Stimulated activated memory B cell treated with anti-CD40 and anti-IgM and Interleukin-4, amounts not matched to agents 10 μg/mL and 1 μg/mL and 100 μg/mL, for 72 hours (primary cell): ENCODE measurements around the gene MARK4.
"Not testable (repeated sequence)": the region's sequence is repeated elsewhere in the genome, so short reads cannot be mapped to it uniquely, and the experiment has no call there.

Source experiments
- ATAC-seq: fragments of 150-1000 bp; cut with Tn5 transposase; 2 replicates; pipeline ENCODE4 v1.10.0; 2021
- H3K27ac Mint-ChIP-seq: one replicate; pipeline ENCODE4 v1.8.0; 2022; ENCODE audit warnings: mild to moderate bottlenecking, mixed read lengths
- H3K27me3 Mint-ChIP-seq: one replicate; pipeline ENCODE4 v1.8.0; 2022; ENCODE audit warnings: mixed read lengths
- H3K36me3 Mint-ChIP-seq: one replicate; pipeline ENCODE4 v1.8.0; 2022; ENCODE audit warnings: mixed read lengths
- H3K4me1 Mint-ChIP-seq: one replicate; pipeline ENCODE4 v1.8.0; 2022; ENCODE audit warnings: mixed read lengths
- H3K4me3 Mint-ChIP-seq: one replicate; pipeline ENCODE4 v1.8.0; 2022; ENCODE audit warnings: mild to moderate bottlenecking, moderate library complexity, mixed read lengths
- H3K9me3 Mint-ChIP-seq: one replicate; pipeline ENCODE4 v1.8.0; 2022; ENCODE audit warnings: mixed read lengths

MARK4 gene

DNA sequence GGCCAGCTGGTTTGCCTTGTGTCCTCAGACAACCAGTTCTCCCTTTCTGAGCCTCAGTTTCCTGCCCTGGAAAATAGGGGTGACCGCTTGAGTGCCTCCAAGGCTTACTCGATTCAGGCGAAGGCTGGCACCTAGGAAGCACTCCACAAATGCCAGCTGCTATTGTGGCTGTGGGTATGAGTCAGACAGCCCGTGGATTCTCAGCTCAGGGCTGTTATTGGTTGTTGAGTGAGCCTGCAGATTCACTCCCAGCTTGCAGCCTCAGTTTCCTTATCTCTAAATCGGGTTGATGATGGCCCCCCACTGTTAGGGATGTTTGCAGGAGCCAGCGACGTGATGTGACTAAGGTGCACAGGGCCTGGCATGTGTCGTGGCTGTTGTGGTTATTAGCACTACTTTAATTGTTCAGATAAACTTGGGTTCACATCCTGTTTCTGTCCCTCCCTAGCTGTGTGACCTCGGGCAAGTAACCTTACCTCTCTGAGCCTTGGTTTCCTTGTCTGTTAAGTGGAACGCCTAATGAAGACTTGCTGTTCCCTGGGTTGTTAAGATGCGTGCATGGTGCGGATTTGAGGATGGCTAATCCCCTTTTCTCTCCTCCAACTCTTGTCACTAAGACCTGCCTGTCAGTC, 2.4 kb downstream of the MARK4 start:
- Mint-ChIP-seq H3K4me1 (peaks cover 58% of the 10 kb centered on the region), H3K27ac (peak overlapping the region; percentile 80)

DNA sequence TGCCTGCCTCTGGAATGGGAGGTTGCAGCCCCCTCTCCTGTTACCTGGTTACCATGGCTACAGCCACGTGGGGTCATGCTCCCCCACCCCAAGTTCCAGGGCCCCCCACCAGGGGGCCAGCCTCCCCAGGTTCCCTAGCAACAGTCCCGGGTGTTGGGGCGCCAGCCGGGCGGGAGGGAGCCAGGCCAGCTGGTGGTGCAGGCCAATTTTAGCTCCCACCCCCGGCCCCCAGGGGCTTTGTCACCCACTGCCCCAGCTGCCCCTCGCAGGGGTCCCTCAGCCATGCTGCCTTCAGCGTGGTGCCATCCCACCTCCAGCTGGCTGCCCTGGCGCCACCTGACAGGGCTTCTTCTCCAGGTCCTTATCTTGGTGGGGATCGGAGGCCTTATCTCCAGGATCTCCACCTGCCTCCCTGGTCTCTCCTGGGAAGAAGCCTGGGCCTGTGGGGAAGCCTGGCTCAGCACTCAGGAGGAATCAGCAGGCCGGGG, 3.0 kb downstream of the MARK4 start:
- Mint-ChIP-seq H3K27me3 (no peaks in the 10 kb centered on the region), H3K36me3 (no peaks in the 10 kb centered on the region), H3K4me3 (no peak overlapping the region), H3K4me1 (peaks cover 54% of the 10 kb centered on the region), H3K9me3 (no peaks in the 10 kb centered on the region), H3K27ac (peak overlapping the region; percentile 80)
- ATAC-seq: no peak

More for the DNA sequence above, 2.4 kb downstream of the MARK4 start:
- H3K4me3 Mint-ChIP-seq: peak overlapping the region; percentile 85
- H3K27me3 Mint-ChIP-seq: no peaks in the 10 kb centered on the region
- H3K9me3 Mint-ChIP-seq: no peaks in the 10 kb centered on the region
- no peaks in the 10 kb centered on the region for H3K36me3 Mint-ChIP-seq
- ATAC-seq: no peak

DNA sequence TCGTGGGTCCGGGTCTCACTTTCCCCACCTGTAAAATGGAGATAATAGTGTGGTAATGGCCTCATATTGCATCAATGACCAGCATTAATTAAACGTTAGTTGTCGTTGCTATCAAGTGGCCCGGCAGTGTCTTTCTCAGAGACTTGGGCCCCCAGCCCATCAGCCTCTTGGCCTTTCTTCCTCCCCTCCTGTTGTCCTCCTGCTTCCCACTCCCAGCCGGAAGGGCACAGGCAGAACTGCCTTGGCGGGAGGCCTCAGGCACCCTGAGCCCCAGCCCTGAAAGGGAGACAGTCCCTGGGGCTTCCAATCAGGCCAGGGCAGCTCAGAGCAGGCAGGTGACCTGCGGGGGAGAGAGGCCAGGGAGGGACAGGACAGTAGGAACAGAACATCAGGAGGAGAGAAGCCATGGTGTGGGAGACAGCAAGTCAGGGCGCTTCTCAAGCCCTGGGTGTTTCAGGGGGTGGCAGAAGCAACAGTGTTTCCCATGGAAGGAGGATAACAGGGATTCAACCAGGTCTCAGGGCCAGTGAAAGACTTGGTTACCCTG, 4.6 kb downstream of the MARK4 start:
- no peaks in the 10 kb centered on the region for H3K36me3 Mint-ChIP-seq
- no peak for ATAC-seq
- no peak overlapping the region for H3K27ac Mint-ChIP-seq
- no peaks in the 10 kb centered on the region for H3K27me3 Mint-ChIP-seq
- H3K9me3 Mint-ChIP-seq: no peaks in the 10 kb centered on the region
- no peak overlapping the region for H3K4me3 Mint-ChIP-seq
- H3K4me1 Mint-ChIP-seq: peaks cover 51% of the 10 kb centered on the region

- no peak for ATAC-seq
These were observed 5.8 kb downstream of the MARK4 start for GRCh38 chr19:45256836-45257235.

DNA sequence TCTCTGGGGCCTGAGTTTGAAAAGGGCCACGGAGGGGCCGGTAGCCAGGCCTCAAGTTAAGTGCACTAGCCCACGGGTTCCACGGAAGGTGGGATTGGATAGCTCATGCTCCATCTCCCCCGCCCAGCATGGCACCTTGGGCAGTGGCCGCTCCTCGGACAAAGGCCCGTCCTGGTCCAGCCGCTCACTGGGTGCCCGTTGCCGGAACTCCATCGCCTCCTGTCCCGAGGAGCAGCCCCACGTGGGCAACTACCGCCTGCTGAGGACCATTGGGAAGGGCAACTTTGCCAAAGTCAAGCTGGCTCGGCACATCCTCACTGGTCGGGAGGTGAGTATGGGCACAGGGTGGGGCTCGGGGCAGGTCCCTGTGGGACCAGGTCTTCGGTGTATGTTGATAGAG, 7.8 kb downstream of the MARK4 start:
- Mint-ChIP-seq H3K27me3 (no peaks in the 10 kb centered on the region), H3K36me3 (no peaks in the 10 kb centered on the region), H3K27ac (no peak overlapping the region), H3K4me3 (no peak overlapping the region), H3K4me1 (peaks cover 26% of the 10 kb centered on the region), H3K9me3 (no peaks in the 10 kb centered on the region)
- no peak for ATAC-seq

More at GRCh38 chr19:45256836-45257235, 5.8 kb downstream of the MARK4 start:
- Mint-ChIP-seq H3K4me3 (no peak overlapping the region), H3K36me3 (no peaks in the 10 kb centered on the region), H3K4me1 (peaks cover 47% of the 10 kb centered on the region), H3K27me3 (no peaks in the 10 kb centered on the region), H3K27ac (no peak overlapping the region), H3K9me3 (no peaks in the 10 kb centered on the region)

DNA sequence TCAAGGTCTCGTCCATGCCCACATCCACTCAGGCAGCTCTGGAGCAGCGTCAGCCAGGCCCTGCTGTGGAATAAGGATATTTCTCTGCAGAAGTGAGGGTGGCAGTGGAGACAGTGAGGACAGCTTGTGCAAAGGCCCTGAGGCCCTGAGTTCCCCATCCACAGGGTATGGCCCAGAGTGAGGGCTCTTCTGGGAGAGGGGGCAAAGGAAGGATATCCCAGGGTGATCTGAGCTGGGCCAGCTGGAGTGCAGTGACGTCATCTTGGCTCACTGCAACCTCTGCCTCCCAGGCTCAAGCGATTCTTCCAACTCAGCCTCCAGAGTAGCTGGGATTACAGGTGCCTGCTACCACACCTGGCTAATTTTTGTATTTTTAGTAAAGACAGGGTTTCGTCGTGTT, 11.5 kb downstream of the MARK4 start:
- H3K9me3 Mint-ChIP-seq: no peaks in the 10 kb centered on the region
- ATAC-seq: no peak

GRCh38 chr19:45263013-45263412, 11.9 kb downstream of the MARK4 start:
- peaks cover 12% of the 10 kb centered on the region for H3K4me1 Mint-ChIP-seq
- no peaks in the 10 kb centered on the region for H3K9me3 Mint-ChIP-seq
- H3K27me3 Mint-ChIP-seq: no peaks in the 10 kb centered on the region
- no peak overlapping the region for H3K4me3 Mint-ChIP-seq
- peaks cover 11% of the 10 kb centered on the region for H3K36me3 Mint-ChIP-seq
- no peak for ATAC-seq
- no peak overlapping the region for H3K27ac Mint-ChIP-seq

More for the DNA sequence above, 11.5 kb downstream of the MARK4 start:
- no peak overlapping the region for H3K4me3 Mint-ChIP-seq
- peaks cover 12% of the 10 kb centered on the region for H3K4me1 Mint-ChIP-seq
- no peak overlapping the region for H3K27ac Mint-ChIP-seq
- peaks cover 11% of the 10 kb centered on the region for H3K36me3 Mint-ChIP-seq
- H3K27me3 Mint-ChIP-seq: no peaks in the 10 kb centered on the region

DNA sequence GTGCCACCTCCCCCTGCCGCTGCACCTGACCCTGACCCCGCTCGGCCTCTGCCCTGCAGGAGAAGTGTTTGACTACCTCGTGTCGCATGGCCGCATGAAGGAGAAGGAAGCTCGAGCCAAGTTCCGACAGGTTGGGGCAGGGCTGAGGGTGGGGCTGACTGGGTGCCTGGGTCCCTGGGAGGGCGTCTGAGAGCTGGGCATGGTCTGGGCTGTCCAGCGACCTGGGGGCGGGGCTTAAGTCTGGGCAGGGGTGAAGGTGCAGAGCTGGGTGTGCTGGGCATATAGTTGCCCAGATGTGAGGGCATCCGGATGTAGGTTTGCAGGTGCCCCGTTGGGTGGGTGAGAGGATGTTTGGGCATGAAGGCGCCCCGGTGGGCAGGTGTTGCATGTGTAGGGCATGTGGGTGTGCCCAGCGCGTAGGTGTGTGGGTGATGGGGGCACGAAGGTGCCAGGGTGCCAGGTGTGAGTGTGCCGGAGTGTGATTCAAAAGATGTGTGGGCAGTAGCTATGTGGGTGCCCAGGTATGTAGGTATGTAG, 13.8 kb downstream of the MARK4 start:
- H3K27ac Mint-ChIP-seq: no peak overlapping the region
- peaks cover 16% of the 10 kb centered on the region for H3K36me3 Mint-ChIP-seq
- H3K4me1 Mint-ChIP-seq: peaks cover 12% of the 10 kb centered on the region
- H3K27me3 Mint-ChIP-seq: no peaks in the 10 kb centered on the region
- ATAC-seq: no peak
- H3K9me3 Mint-ChIP-seq: no peaks in the 10 kb centered on the region
- H3K4me3 Mint-ChIP-seq: no peak overlapping the region

- no peak overlapping the region for H3K27ac Mint-ChIP-seq
- H3K9me3 Mint-ChIP-seq: no peaks in the 10 kb centered on the region
- H3K36me3 Mint-ChIP-seq: peaks cover 16% of the 10 kb centered on the region
- no peak for ATAC-seq
- no peaks in the 10 kb centered on the region for H3K27me3 Mint-ChIP-seq
- H3K4me3 Mint-ChIP-seq: no peak overlapping the region
- peaks cover 12% of the 10 kb centered on the region for H3K4me1 Mint-ChIP-seq
These were observed 14.3 kb downstream of the MARK4 start for GRCh38 chr19:45265375-45265774.

DNA sequence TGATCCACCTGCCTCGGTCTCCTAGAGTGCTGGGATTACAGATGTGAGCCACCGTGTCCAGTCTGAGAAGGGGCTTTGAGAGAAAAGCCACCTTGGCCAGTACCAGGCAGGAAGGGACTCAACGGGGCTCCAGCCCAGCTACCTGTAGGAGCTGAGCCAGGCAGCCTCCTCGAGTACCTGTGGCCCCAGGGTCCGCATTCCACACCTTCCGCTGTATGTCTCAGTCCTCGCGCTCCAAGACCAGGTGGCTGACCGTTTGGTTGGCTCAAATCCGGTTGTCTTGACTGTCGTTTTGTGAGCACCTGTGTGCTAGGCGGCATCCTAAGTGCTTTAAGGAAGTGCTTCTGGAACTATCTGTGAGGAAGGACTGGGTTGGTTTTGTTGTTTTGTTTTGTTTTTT, 16.2 kb downstream of the MARK4 start:
- ATAC-seq: no peak
- Mint-ChIP-seq H3K27me3 (no peaks in the 10 kb centered on the region), H3K4me1 (peaks cover 12% of the 10 kb centered on the region), H3K27ac (no peak overlapping the region), H3K36me3 (peaks cover 32% of the 10 kb centered on the region), H3K4me3 (no peak overlapping the region), H3K9me3 (no peaks in the 10 kb centered on the region)

- not testable (repeated sequence) for H3K9me3 Mint-ChIP-seq, H3K27me3 Mint-ChIP-seq, H3K27ac Mint-ChIP-seq, ATAC-seq, H3K4me3 Mint-ChIP-seq, H3K4me1 Mint-ChIP-seq
- H3K36me3 Mint-ChIP-seq: peaks cover 46% of the 10 kb centered on the region
These were observed 18.9 kb downstream of the MARK4 start for GRCh38 chr19:45269939-45270338.

DNA sequence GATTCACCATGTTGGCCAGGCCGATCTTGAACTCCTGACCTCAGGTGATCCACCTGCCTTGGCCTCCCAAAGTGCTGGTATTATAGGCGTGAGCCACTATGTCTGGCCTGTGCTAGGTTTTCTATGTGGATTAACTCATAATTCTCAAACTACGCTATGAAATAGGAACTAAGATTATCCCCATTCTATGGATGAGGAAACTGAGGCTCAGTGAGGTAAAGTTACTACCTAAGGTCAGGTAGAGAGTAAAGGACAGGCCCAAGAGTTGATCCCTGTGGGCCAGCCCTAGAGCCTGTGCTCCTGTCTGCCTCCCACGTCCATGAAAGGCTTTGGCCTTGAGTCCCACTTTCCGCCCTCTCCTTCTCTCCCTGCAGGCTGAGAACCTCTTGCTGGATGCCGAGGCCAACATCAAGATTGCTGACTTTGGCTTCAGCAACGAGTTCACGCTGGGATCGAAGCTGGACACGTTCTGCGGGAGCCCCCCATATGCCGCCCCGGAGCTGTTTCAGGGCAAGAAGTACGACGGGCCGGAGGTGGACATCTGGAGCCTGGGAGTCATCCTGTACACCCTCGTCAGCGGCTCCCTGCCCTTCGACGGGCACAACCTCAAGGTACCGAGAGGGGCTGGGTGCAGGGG, 20.1 kb downstream of the MARK4 start:
- H3K36me3 Mint-ChIP-seq: peaks cover 44% of the 10 kb centered on the region
- H3K27me3 Mint-ChIP-seq: no peaks in the 10 kb centered on the region
- no peak for ATAC-seq
- no peak overlapping the region for H3K4me3 Mint-ChIP-seq
- no peaks in the 10 kb centered on the region for H3K4me1 Mint-ChIP-seq
- H3K9me3 Mint-ChIP-seq: no peaks in the 10 kb centered on the region
- H3K27ac Mint-ChIP-seq: no peak overlapping the region

- Mint-ChIP-seq H3K4me3 (no peak overlapping the region), H3K36me3 (peaks cover 47% of the 10 kb centered on the region), H3K4me1 (no peaks in the 10 kb centered on the region), H3K27ac (no peak overlapping the region), H3K27me3 (no peaks in the 10 kb centered on the region), H3K9me3 (no peaks in the 10 kb centered on the region)
- no peak for ATAC-seq
These were observed 20.7 kb downstream of the MARK4 start for GRCh38 chr19:45271735-45272108.

GRCh38 chr19:45273521-45273855, 22.4 kb downstream of the MARK4 start:
- no peaks in the 10 kb centered on the region for H3K27me3 Mint-ChIP-seq
- peaks cover 59% of the 10 kb centered on the region for H3K36me3 Mint-ChIP-seq
- H3K4me1 Mint-ChIP-seq: no peaks in the 10 kb centered on the region
- ATAC-seq: no peak
- H3K9me3 Mint-ChIP-seq: no peaks in the 10 kb centered on the region
- no peak overlapping the region for H3K4me3 Mint-ChIP-seq
- no peak overlapping the region for H3K27ac Mint-ChIP-seq

DNA sequence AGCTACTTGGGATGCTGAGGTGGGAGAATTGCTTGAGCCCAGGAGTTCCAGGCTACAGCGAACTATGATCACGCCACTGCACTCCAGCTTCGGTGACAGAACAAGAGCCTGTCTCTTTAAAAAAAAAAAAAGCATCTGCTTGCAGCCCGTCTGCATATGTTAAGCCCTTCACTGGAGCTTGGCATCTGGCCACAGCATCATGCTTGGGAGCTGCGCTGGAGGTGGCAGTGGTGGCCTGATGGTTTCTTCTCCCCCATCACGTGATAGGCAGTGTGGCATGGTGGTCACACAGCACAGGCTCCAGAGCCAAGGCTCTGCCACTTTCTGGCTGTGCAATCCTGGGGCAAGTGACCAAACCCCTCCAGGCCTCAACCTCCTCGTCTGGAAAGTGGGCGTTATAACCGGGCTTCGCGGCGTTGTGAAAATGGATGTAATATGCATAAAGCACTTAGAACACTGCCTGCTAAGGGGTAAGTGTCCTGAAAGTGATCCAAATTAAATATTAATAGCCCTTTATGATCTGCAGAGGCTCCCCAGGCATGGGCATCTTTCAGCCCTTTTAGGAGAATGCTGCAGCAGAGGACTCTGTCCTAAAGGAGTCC, 24.4 kb downstream of the MARK4 start:
- Mint-ChIP-seq H3K4me1 (no peaks in the 10 kb centered on the region), H3K9me3 (no peaks in the 10 kb centered on the region), H3K27me3 (no peaks in the 10 kb centered on the region), H3K4me3 (no peak overlapping the region), H3K36me3 (peaks cover 72% of the 10 kb centered on the region), H3K27ac (no peak overlapping the region)
- ATAC-seq: no peak
